K562 (cell line): ENCODE results near the gene EMX2. TPM values are rescaled to one million over a fixed set of nuclear protein-coding genes. Genes with fewer than 3 reads are reported as not detected.
"Not testable (repeated sequence)": the region's sequence is repeated elsewhere in the genome, so short reads cannot be mapped to it uniquely, and the experiment has no call there.

ENCODE experiments used
- ATAC-seq: fragments of 200-7000 bp; cut with Tn5 transposase; 3 replicates; pipeline ENCODE4 v1.9.1; 2020; ENCODE audit warnings: moderate library complexity
- BruUV-seq: library from RNA; stranded (reverse); fragments of 400-500 nt; replicated peaks from 2 replicates; lab custom pipeline; 2021; lab: Mats Ljungman, UMichigan
- CTCF ChIA-PET: fragments of 300-600 bp; formaldehyde crosslinking; extraction: SDS; loops from one replicate; lab custom pipeline; 2021; ENCODE audit warnings: low intra/inter-chr PET ratio; lab: Yijun Ruan, JAX
- POLR2A ChIA-PET: fragments of 300-600, 350-650 bp; sonication (Branson Sonifier 250); formaldehyde crosslinking; extraction: SDS; loops from one replicate; lab custom pipeline; 2021; ENCODE audit warnings: antibody characterized with exemption, inconsistent platforms; lab: Yijun Ruan, JAX
- DNase-seq, 4 experiments: peaks; one replicate each; pipeline versions ENCODE4 v3.0.0 to v3.0.0-alpha.2; 2011 to 2018; ENCODE audit warnings: low spot score in 3 of 4, mixed read lengths in 3 of 4; ENCODE audit errors: extremely low read depth in 1 of 4
- FAIRE-seq: peaks from 2 replicates; lab custom pipeline; 2011; peaks lifted over from hg19 to GRCh38; lab: Jason Lieb, UNC
- H2AFZ ChIP-seq: 2 replicates; pipeline ENCODE4 v1.6.0; 2011; ENCODE audit warnings: low read depth, low read length, control low read depth, inconsistent platforms
- H3K27ac ChIP-seq: fragments of 200-600 bp; 3 replicates; pipeline ENCODE4 v1.8.0; 2011; ENCODE audit warnings: low read depth, mild to moderate bottlenecking, control low read depth, inconsistent platforms, low read length, moderate library complexity, mixed read lengths; ENCODE audit errors: extremely low read depth
- H3K27me3 ChIP-seq, 2 experiments: fragments of 300-600 bp in 1 of 2; 2 replicates in 1 of 2; 3 replicates in 1 of 2; pipeline versions ENCODE4 v1.6.0 to v1.8.0; 2011; ENCODE audit warnings: inconsistent platforms in 2 of 2, low read length in 2 of 2, mild to moderate bottlenecking in 1 of 2, mixed read lengths in 1 of 2, moderate library complexity in 1 of 2; ENCODE audit not compliant: control insufficient read depth in 2 of 2, insufficient read depth in 2 of 2
- H3K36me3 ChIP-seq: fragments of 300-600 bp; 3 replicates; pipeline ENCODE4 v1.8.0; 2011; ENCODE audit warnings: mild to moderate bottlenecking, low read length, inconsistent platforms; ENCODE audit not compliant: control insufficient read depth, insufficient read depth
- H3K4me1 ChIP-seq, 2 experiments: fragments of 200-600 bp in 1 of 2; replicated peaks in 1 of 2; 2 replicates in 1 of 2; 3 replicates in 1 of 2; pipeline versions ENCODE4 v1.5.1 to v1.8.0; 2011; ENCODE audit warnings: inconsistent platforms in 2 of 2, low read length in 2 of 2, mild to moderate bottlenecking in 1 of 2, mixed read lengths in 1 of 2, moderate library complexity in 1 of 2; ENCODE audit not compliant: control insufficient read depth in 2 of 2, insufficient read depth in 2 of 2
- H3K4me2 ChIP-seq: 2 replicates; pipeline ENCODE4 v1.6.1; 2011; ENCODE audit warnings: low read length, control low read depth, inconsistent platforms, mixed read lengths; ENCODE audit not compliant: insufficient read depth
- H3K4me3 ChIP-seq: fragments of 200-600 bp; sonication (generic), shearing (Covaris generic); 2 replicates; pipeline ENCODE4 v1.5.1; 2016; ENCODE audit warnings: control low read depth, inconsistent platforms
- H3K79me2 ChIP-seq: fragments of 200-600 bp; 3 replicates; pipeline ENCODE4 v1.8.0; 2011; ENCODE audit warnings: low read length, inconsistent platforms; ENCODE audit not compliant: control insufficient read depth, insufficient read depth
- H3K9ac ChIP-seq, 2 experiments: 2 replicates each; pipeline versions ENCODE4 v1.6.0 to v1.6.1; 2011; ENCODE audit warnings: low read depth in 2 of 2, low read length in 2 of 2, control low read depth in 1 of 2, inconsistent platforms in 1 of 2, mild to moderate bottlenecking in 1 of 2, mixed read lengths in 1 of 2; ENCODE audit not compliant: insufficient read depth in 1 of 2
- H3K9me1 ChIP-seq: one replicate; pipeline ENCODE4 v1.6.0; 2011; ENCODE audit warnings: inconsistent platforms, mild to moderate bottlenecking, low read length, moderate library complexity; ENCODE audit not compliant: control insufficient read depth, insufficient read depth
- H3K9me3 ChIP-seq: replicated peaks from 2 replicates; pipeline ENCODE4 v1.5.1; 2011; ENCODE audit warnings: low read depth, low read length, inconsistent platforms; ENCODE audit not compliant: control insufficient read depth, insufficient read depth
- H4K20me1 ChIP-seq: replicated peaks from 2 replicates; pipeline ENCODE4 v1.6.1; 2011; ENCODE audit warnings: low read length, inconsistent platforms, mixed read lengths; ENCODE audit not compliant: control insufficient read depth, insufficient read depth
- DPF2 ChIP-seq: fragments of 450-650 bp; IDR thresholded peaks from 2 replicates; pipeline ENCODE4 v1.6.1; 2016
- GABPB1 ChIP-seq: sonication (generic); formaldehyde crosslinking; IDR thresholded peaks from 2 replicates; pipeline ENCODE4 v1.8.0; 2022; ENCODE audit warnings: mild to moderate bottlenecking, missing genetic modification reagents
- KLF1 ChIP-seq: fragments of 450-650 bp; IDR thresholded peaks from 2 replicates; pipeline ENCODE4 v1.6.1; 2016; ENCODE audit warnings: missing genetic modification characterization, missing compliant biosample characterization
- KLF6 ChIP-seq: fragments of 250-450 bp; sonication (Bioruptor Pico); IDR thresholded peaks from 2 replicates; pipeline ENCODE4 v1.4.0; 2020; ENCODE audit warnings: mild to moderate bottlenecking, moderate library complexity, borderline replicate concordance
- MAFK ChIP-seq: IDR thresholded peaks from 2 replicates; pipeline ENCODE4 v1.6.1; 2011; ENCODE audit warnings: low read length, improper control_type of control experiment
- PCBP1 ChIP-seq: fragments of 200-400 bp; formaldehyde crosslinking; IDR thresholded peaks from 2 replicates; pipeline ENCODE4 v1.6.1; 2018; ENCODE audit warnings: mild to moderate bottlenecking, low read depth, low read length; ENCODE audit not compliant: poor library complexity, severe bottlenecking
- SP1 ChIP-seq: sonication (generic); formaldehyde crosslinking; IDR thresholded peaks from 2 replicates; pipeline ENCODE4 v1.8.1; 2022; ENCODE audit warnings: mild to moderate bottlenecking, missing genetic modification reagents
- SREBF1 ChIP-seq: fragments of 150-350 bp; IDR thresholded peaks from 2 replicates; pipeline ENCODE4 v1.6.1; 2014; ENCODE audit warnings: antibody characterized with exemption, low read depth, low read length, borderline replicate concordance
- TCF7 ChIP-seq: sonication (generic); IDR thresholded peaks from 2 replicates; pipeline ENCODE4 v1.6.1; 2016; ENCODE audit warnings: antibody characterized with exemption, borderline replicate concordance
- ZNF184 ChIP-seq: sonication (generic); formaldehyde crosslinking; IDR thresholded peaks from 2 replicates; pipeline ENCODE4 v1.5.0; 2020; ENCODE audit warnings: missing genetic modification reagents
- ZNF263 ChIP-seq: sonication (generic); formaldehyde crosslinking; IDR thresholded peaks from 2 replicates; pipeline ENCODE4 v1.8.0; 2022; ENCODE audit warnings: mild to moderate bottlenecking, missing genetic modification reagents, borderline replicate concordance
- ZNF384 ChIP-seq: IDR thresholded peaks from 2 replicates; pipeline ENCODE4 v1.6.1; 2012; ENCODE audit warnings: low read depth, low read length, improper control_type of control experiment
- WGBS: fragments of 100-300 bp; shearing (Covaris generic); methylation state at CpG from one replicate; pipeline ENCODE4 v1.1.6; 2016; ENCODE audit warnings: low coverage, mixed read lengths; ENCODE audit not compliant: insufficient coverage; ENCODE audit errors: missing lambda C conversion rate; 5-methylcytosine and 5-hydroxymethylcytosine counted together
- in situ Hi-C: fragments of 300-500 bp; cut with MboI; formaldehyde crosslinking; loops from 4 replicates; pipeline ENCODE4 v1.15.0; 2018; ENCODE audit warnings: inconsistent platforms, mixed read lengths
- intact Hi-C: fragments of 100-400 bp; cut with micrococcal nuclease; formaldehyde crosslinking; loops from 2 replicates; pipeline ENCODE4 v1.14.2; 2022
- polyA plus RNA-seq, 8 experiments: library from polyadenylated mRNA; depleted of rRNA in 4 of 8; stranded (reverse) in 5 of 8; unstranded in 3 of 8; fragments of >200 nt; fragmentation: Nextera tagmentation in 2 of 8; fragmentation: Illumina TruSeq in 1 of 8; extraction: Ambion mirVana in 2 of 8; extraction: Trizol in 1 of 8; gene quantifications; 2 replicates each; pipeline versions ENCODE4 v1.2.1 to v1.2.3, GENCODE V29; 2011 to 2014; ENCODE audit warnings: inconsistent platforms in 1 of 8, missing spikeins in 1 of 8
- total RNA-seq, 7 experiments: library from RNA; depleted of rRNA in 6 of 7; stranded (reverse); fragments of >200 nt in 6 of 7; fragmentation: Illumina TruSeq in 2 of 7; extraction: Trizol in 2 of 7; gene quantifications; 2 replicates each; pipeline versions ENCODE4 v1.2.1 to v1.2.3, GENCODE V29; 2011 to 2021; ENCODE audit warnings: low replicate concordance in 1 of 7

EMX2 gene
- total and polyA plus RNA-seq, 9 of the 15 experiments (the other 6 are each of a cell fraction or from before 2014, with no cell fraction given): not detected

DNA sequence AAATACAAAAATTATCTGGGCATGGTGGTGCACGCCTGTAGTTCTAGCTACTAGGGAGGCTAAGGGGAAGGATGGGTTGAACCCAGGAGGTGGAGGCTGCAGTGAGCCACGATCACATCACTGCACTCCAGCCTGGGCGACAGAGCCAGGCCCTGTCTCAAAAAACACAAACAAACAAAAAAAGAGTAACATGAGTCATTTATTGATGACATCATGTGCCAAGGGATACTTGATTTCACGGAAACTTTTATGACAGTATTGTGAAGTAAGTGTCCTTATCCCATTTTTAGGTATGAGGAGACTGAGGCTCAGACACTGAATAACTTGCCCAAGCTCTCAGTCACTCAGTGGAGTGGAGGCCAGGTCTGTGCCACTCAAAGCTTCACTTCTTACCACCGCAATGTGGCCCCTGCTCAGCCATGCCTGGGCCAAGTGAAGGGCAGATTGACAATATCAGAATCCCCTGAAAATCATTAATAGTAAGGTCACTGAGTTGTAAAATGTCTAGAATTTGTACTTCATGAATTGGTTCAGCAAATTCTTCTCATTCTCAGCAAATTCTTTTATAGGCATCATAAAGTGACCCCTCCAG, 36.5 kb downstream of the EMX2 start:
- ATAC-seq: no peak
- CTCF ChIA-PET: no interaction called here
- H3K4me1 ChIP-seq: no peaks in the 10 kb centered on the region
- no peaks in the 10 kb centered on the region for H3K36me3 ChIP-seq
- no peak overlapping the region for H3K9ac ChIP-seq
- intact Hi-C loops (no loop called here), in situ Hi-C loops (no loop called here)
- no peak overlapping the region for H3K4me3 ChIP-seq
- no peak for DNase-seq
- no TSS peak for BruUV-seq
- H3K27ac ChIP-seq: no peak overlapping the region
- no peaks in the 10 kb centered on the region for H3K79me2 ChIP-seq
- H4K20me1 ChIP-seq: no peaks in the 10 kb centered on the region
- POLR2A ChIA-PET: interaction anchor here (1.4 kb wide), 1 partner anchor 10 kb away, joined by 4 read pairs; no protein-coding TSS in a partner anchor
- H3K4me2 ChIP-seq: no peak overlapping the region
- WGBS: 0% methylated on average over 5 of the region's 5 CpGs
- no peaks in the 10 kb centered on the region for H3K27me3 ChIP-seq
- H3K9me3 ChIP-seq: no peaks in the 10 kb centered on the region
- no peaks in the 10 kb centered on the region for H3K9me1 ChIP-seq
- H2AFZ ChIP-seq: no peak overlapping the region
- FAIRE-seq: no peak
- TF ChIP-seq ZNF184 (no peak), KLF6 (CRISPR knock-in tag) (no peak), PCBP1 (no peak), ZNF384 (no peak), DPF2 (no peak), SREBF1 (no peak)

DNA sequence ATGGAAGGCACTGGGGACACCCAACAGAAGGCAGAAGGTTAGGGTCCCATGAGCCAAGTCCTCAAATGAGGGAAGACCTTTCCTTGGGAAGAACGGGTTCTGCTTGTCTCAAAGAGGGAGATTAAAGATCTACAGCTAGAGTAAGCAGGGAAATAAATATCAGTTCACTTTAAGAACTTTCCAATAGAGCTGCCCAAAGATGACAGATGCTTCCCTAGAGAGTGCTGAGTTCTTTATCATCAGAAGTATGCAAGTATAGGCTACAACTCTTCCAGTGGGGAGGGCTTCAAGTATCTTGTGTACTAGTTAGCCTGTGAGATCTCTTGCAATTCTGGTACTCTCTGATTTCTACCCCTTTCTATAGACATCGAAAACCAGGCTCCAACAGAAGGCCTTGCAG, 39.4 kb downstream of the EMX2 start:
- Histone ChIP-seq H3K9ac (no peak overlapping the region), H3K27ac (no peak overlapping the region), H3K4me3 (no peak overlapping the region), H3K4me1 (no peaks in the 10 kb centered on the region), H3K4me2 (no peak overlapping the region), H3K79me2 (no peaks in the 10 kb centered on the region), H3K27me3 (no peaks in the 10 kb centered on the region), H3K9me3 (no peaks in the 10 kb centered on the region), H2AFZ (no peak overlapping the region), H3K9me1 (no peaks in the 10 kb centered on the region), H3K36me3 (no peaks in the 10 kb centered on the region), H4K20me1 (no peaks in the 10 kb centered on the region)
- FAIRE-seq (no peak), ATAC-seq (no peak), DNase-seq (no peak)
- ChIA-PET POLR2A (no interaction called here), CTCF (no interaction called here)
- intact Hi-C loops: no loop called here
- BruUV-seq: no TSS peak
- in situ Hi-C loops: no loop called here
- TF ChIP-seq ZNF263 (CRISPR knock-in tag) (no peak), MAFK (no peak), TCF7 (no peak), KLF1 (tag) (no peak), GABPB1 (CRISPR knock-in tag) (no peak), SP1 (CRISPR knock-in tag) (no peak)
- WGBS: 0% methylated on average over 2 of the region's 2 CpGs

DNA sequence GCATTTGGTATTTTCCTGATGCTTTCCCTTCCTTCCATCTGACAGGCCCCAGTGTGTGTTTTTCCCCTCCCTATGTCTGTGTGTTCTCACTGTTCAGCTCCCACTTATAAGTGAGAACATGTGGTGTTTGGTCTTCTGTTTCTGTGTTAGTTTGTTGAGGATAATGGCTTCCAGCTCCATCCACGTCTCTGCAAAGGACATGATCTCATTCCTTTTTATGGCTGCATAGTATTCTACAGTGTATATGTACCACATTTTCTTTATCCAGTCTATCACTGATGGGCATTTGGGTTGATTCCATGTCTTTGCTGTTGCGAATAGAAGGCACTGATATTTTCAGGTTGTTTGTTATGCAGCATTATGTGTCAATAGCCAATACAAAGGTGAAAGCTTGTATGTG, 42.3 kb downstream of the EMX2 start:
- POLR2A ChIA-PET, H3K27me3 ChIP-seq, H3K27ac ChIP-seq, H3K9me3 ChIP-seq, BruUV-seq, DNase-seq, in situ Hi-C loops, H3K9ac ChIP-seq, H3K36me3 ChIP-seq, FAIRE-seq, H3K79me2 ChIP-seq, H2AFZ ChIP-seq, H4K20me1 ChIP-seq, intact Hi-C loops, CTCF ChIA-PET, ATAC-seq, H3K4me1 ChIP-seq, H3K4me2 ChIP-seq, H3K9me1 ChIP-seq, H3K4me3 ChIP-seq: not testable (repeated sequence)
- 0% methylated on average over 1 of the region's 2 CpGs for WGBS
